ELR (cell line): Measurements from ENCODE around the gene PDLIM3.

Source experiments
- DNase-seq: peaks from one replicate; pipeline ENCODE4 v3.0.0-alpha.2; 2015; ENCODE audit warnings: low read depth

PDLIM3 gene

DNA sequence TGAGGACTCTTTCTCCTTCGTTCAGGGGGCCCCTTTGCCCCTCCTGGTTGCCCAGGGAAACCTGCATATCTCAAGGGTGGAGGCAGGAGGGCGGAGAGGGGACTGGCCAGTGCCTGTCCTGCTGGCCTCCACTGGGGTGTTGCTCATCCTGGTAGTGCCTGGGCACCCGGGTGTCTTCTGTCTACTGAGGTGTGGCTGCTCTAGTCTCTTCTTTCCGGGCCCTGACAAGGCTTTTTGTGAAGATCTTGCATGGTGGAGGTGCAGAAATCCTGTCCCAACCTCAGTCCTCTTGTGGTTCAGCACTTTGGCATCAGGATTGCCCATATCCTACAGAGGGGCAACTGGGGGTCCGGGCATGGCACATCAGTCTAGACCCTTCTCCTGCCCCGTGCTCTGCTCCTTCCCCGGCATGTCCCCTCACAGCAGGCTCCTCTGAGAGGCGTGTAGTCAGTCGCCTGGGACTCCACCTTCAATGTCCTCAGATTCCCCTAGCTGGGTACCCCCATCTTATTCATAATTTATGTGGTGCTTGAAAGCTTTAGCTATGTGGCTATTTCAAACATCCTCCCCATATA is 65.6 kb downstream of the PDLIM3 start:
- no peak for DNase-seq

DNA sequence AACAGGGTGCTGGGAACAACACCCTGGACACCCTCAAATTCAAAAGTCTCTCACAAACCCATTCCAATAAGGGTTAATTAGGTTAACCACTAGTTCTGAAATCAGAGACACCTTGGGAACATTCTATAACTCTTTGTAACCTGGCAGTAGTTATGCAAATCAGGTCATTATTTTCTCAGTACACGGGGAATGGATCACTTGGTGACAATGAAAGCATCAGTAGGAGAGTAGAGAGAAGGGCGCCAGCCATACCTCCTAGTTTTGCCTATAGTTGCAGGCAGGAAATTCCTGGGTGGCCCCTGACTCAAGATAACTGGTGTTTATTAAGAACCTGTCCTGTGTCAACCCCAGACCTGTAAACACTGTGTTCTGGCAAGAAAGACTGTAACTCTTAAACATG is 66.3 kb downstream of the PDLIM3 start:
- no peak for DNase-seq

DNA sequence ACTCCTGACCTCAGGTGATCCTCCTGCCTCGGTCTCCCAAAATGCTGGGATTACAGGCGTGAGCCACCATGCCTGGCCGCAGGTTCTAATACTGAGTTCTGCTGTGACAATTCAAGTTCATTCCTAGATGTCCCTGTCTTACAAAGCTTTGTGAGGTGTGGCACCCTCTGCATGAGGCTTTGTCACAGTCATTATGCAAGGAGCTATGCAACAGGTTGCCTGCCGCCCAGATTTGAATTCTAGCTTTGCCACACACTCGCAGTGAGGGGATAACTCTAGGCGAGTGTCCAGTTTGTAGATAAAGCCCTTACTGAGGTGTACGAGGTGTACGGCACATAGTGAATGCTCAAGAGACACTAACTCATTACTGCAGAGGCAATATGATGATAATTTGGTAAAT is 67.3 kb downstream of the PDLIM3 start:
- no peak for DNase-seq

DNA sequence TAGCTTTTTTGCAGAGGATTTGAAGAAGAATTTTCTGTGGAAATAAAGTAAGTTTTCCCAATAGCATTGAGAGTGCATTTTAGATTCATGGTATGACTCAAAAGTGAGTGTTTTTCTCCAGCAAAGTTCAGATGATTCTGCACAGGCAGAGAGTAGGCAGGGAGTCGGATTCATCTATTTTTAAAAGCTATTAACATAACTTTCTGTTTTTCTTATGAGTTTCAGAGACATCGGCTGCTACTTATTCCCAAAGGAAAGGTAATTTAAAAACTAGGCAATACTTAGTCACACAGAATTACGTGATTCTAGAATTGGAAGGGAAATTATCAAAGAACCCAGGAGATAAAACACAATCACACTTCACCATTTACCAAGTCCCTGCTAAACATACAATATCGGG is 68.2 kb downstream of the PDLIM3 start:
- DNase-seq: no peak

DNA sequence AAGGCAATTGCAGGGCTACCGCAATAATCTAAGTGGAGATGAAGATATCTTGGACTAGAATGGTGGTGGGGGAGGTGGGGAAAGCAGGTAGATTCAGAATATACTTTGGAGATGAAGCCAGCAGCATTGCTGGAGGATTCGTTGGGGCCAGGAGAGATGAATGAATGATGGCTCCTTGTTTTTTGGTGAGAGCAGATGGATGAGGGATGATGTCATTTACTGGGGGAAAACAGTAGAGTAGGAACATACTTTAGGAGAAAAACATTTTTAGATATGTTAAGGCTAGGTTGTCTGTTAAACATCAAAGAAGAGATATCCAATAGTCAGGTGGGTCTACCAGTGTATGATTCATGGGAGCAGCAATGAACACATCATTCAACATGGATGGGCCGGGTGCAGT is 69.6 kb downstream of the PDLIM3 start:
- no peak for DNase-seq

DNA sequence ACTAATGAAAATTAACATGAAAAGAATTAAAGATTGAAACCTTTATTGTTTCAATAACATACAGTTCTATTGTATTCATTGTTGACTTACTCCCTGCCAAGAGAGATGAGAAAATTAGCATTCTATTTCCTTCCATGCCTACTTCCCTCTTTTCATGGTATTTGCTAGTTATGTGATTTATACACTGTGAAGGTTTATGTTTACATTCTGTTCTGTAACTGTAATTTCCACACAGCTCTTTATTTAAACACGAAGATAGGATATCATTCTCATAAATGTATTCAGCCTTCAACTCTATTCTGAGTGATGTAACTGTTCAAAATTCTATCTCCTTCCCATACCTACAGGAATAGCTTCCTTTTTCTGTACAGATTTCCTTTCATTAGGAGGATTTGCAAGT is 70.4 kb downstream of the PDLIM3 start:
- no peak for DNase-seq

DNA sequence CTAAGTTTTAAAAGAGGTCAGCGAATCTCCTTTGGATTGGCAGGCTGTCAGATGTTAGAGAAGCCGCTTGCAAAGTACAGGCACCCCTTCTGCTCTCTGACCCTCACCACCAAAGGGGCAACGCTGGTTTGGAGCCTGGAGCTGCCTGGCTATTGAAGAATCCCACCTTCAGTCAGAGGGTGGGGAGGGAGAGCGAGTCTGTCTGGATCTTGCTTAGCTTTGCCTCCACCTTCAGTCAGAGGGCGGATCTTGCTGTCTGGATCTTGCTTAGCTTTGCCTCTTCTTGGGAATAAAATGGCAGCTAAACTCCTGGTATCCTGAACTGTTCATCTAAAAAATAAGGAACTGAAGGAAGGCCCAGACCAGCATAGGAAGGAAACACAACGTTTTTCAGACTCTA is 71.1 kb downstream of the PDLIM3 start:
- DNase-seq: no peak

DNA sequence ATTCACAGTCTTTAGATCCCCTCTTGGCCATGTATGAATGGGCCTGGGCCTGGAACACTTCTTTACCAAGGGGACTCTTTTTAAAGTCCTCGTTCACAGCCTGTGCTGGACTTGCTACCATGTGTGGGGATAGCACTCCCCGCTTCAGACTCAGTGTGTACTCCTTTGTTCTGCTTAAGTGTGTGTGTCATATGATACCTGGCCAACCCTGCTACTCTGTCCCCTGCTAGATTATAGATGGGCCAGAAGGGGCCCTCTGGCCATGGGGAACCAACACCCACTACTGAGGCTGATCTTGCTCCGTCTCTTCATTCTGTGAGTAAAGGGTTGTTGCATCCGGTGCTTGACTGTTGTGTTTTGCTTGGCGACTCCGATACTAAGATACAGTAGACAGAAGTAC is 71.8 kb downstream of the PDLIM3 start:
- no peak for DNase-seq

DNA sequence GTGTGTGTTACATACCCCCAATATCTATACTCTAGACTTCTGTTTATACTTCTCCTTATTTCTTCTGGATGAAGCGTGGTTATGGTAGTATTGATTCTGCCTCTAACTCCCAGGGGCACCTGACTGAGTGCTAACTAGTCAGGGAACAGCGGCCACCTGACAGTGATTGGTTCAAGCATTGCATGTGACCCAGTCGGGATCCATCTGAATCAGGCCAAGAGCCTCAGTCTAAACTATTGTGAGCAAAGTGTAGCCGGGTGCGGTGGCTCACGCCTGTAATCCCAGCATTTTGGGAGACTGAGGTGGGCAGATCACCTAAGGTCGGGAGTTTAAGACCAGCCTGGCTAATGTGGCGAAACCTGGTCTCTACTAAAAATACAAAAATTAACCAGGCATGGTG is 73.7 kb downstream of the PDLIM3 start:
- no peak for DNase-seq

DNA sequence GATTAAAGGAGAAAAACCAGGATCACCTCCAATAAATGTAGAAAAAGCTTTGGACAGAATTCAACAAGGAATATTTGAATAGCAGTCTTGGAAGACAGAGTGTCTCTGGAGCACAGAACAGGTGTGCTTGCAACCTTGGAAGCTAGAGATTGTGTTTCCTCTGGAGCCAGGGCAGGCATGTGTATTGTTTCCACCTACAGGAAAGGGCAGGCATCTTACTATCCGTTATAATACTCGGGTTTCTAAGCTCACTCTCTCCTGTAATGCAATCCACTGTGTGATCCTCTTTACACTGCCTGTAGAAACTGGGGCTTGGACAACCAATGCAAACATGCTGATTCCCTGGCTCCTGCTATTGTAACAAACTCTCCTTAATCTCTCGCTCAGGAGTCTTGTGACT is 78.2 kb downstream of the PDLIM3 start:
- no peak for DNase-seq

DNA sequence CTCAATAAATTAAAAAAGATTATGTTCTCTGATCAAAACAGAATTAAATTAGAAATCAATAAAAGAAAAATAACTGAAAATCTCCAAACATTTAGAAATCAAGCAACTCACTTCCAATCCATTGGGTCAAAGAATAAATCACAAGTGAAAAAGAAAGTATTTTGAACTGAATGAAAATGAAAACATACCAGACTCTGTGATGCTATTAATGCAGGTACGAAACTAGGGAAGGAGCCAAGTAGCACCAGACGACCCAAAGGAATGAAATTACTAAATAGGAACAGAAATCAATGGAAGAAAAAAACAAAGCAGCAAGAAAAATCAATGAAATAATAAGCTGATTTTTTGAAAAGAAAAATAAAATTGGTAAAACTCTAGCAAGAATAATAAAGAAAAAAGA is 79.2 kb downstream of the PDLIM3 start:
- no peak for DNase-seq
